K562 (cell line): ENCODE data around the gene RGS14. TPM values are rescaled to one million over a fixed set of nuclear protein-coding genes. Genes with fewer than 3 reads are reported as not detected.

Source experiments
- ARID1B ChIP-seq: fragments of 450-650 bp; IDR thresholded peaks from 2 replicates; pipeline ENCODE4 v1.6.1; 2016; ENCODE audit warnings: antibody characterized with exemption, mild to moderate bottlenecking, inconsistent platforms
- BCOR ChIP-seq: fragments of 450-650 bp; IDR thresholded peaks from 2 replicates; pipeline ENCODE4 v1.6.1; 2016
- CBX2 ChIP-seq: fragments of 200-600 bp; sonication (generic); IDR thresholded peaks from one replicate; pipeline ENCODE4 v1.6.1; 2012; ENCODE audit warnings: mild to moderate bottlenecking, low read length, inconsistent platforms; ENCODE audit not compliant: insufficient read depth, poor library complexity, severe bottlenecking
- CCNT2 ChIP-seq: IDR thresholded peaks from 2 replicates; pipeline ENCODE4 v1.6.1; 2011; ENCODE audit warnings: borderline replicate concordance, low read depth, mild to moderate bottlenecking, moderate library complexity, mixed read lengths, low read length; ENCODE audit not compliant: insufficient read length; ENCODE audit errors: extremely low read depth
- CEBPG ChIP-seq, 3 experiments: fragments of 200-800 bp in 1 of 3; sonication (Bioruptor generic) in 1 of 3; sonication (generic) in 1 of 3; formaldehyde crosslinking in 1 of 3; IDR thresholded peaks in 2 of 3; conservative IDR thresholded peaks in 1 of 3; 2 replicates each; pipeline versions ENCODE4 v1.6.1 to v1.8.0; 2016 to 2022; ENCODE audit warnings: missing compliant biosample characterization in 2 of 3, missing genetic modification characterization in 2 of 3, mild to moderate bottlenecking in 1 of 3, missing genetic modification reagents in 1 of 3
- CHD4 ChIP-seq: fragments of 200-600 bp; sonication (generic); IDR thresholded peaks from 3 replicates; pipeline ENCODE4 v1.6.1; 2012; ENCODE audit warnings: low read depth, mild to moderate bottlenecking, mixed read lengths, low read length, inconsistent platforms; ENCODE audit not compliant: insufficient read depth, insufficient replicate concordance, poor library complexity, severe bottlenecking
- DPF2 ChIP-seq: fragments of 450-650 bp; IDR thresholded peaks from 2 replicates; pipeline ENCODE4 v1.6.1; 2016
- E2F1 ChIP-seq: sonication (generic); formaldehyde crosslinking; IDR thresholded peaks from 2 replicates; pipeline ENCODE4 v1.8.1; 2023; ENCODE audit warnings: mild to moderate bottlenecking, missing genetic modification reagents, moderate library complexity
- HCFC1 ChIP-seq: IDR thresholded peaks from 2 replicates; pipeline ENCODE4 v1.6.1; 2012; ENCODE audit warnings: low read depth, low read length, improper control_type of control experiment
- HMGN3 ChIP-seq: IDR thresholded peaks from 2 replicates; pipeline ENCODE4 v1.6.1; 2011; ENCODE audit warnings: borderline replicate concordance, low read depth, mild to moderate bottlenecking, mixed read lengths, low read length; ENCODE audit not compliant: insufficient read length; ENCODE audit errors: extremely low read depth
- LEF1 ChIP-seq: fragments of 450-650 bp; IDR thresholded peaks from 2 replicates; pipeline ENCODE4 v1.6.1; 2016; ENCODE audit warnings: mild to moderate bottlenecking
- MAFK ChIP-seq: IDR thresholded peaks from 2 replicates; pipeline ENCODE4 v1.6.1; 2011; ENCODE audit warnings: low read length, improper control_type of control experiment
- MAZ ChIP-seq, 2 experiments: fragments of 450-650 bp in 1 of 2; sonication (generic) in 1 of 2; formaldehyde crosslinking; IDR thresholded peaks in 1 of 2; conservative IDR thresholded peaks in 1 of 2; 2 replicates each; pipeline versions ENCODE4 v1.4.0 to v1.5.0; 2020; ENCODE audit warnings: mild to moderate bottlenecking in 1 of 2, missing genetic modification reagents in 1 of 2
- NCOA1 ChIP-seq: fragments of 450-650 bp; IDR thresholded peaks from 2 replicates; pipeline ENCODE4 v1.6.1; 2016; ENCODE audit warnings: low read depth
- NFRKB ChIP-seq: fragments of 450-650 bp; IDR thresholded peaks from 2 replicates; pipeline ENCODE4 v1.6.1; 2016; ENCODE audit warnings: low read depth
- NFXL1 ChIP-seq: fragments of 450-650 bp; formaldehyde crosslinking; IDR thresholded peaks from 2 replicates; pipeline ENCODE4 v1.4.0; 2021; ENCODE audit warnings: mild to moderate bottlenecking
- POLR2B ChIP-seq: fragments of 450-650 bp; IDR thresholded peaks from 2 replicates; pipeline ENCODE4 v1.6.1; 2018; ENCODE audit warnings: low read depth; ENCODE audit not compliant: partially characterized antibody
- RBBP5 ChIP-seq: fragments of 200-600 bp; sonication (generic); IDR thresholded peaks from 2 replicates; pipeline ENCODE4 v1.6.1; 2012; ENCODE audit warnings: borderline replicate concordance, mild to moderate bottlenecking, low read length, control low read depth, inconsistent platforms; ENCODE audit not compliant: insufficient read depth, poor library complexity, severe bottlenecking
- RBM22 ChIP-seq: fragments of 200-400 bp; formaldehyde crosslinking; IDR thresholded peaks from 2 replicates; pipeline ENCODE4 v1.6.1; 2018; ENCODE audit warnings: low read length, low read depth; ENCODE audit not compliant: poor library complexity, severe bottlenecking
- TAF15 ChIP-seq: fragments of 200-400 bp; formaldehyde crosslinking; IDR thresholded peaks from 2 replicates; pipeline ENCODE4 v1.6.1; 2017; ENCODE audit warnings: mild to moderate bottlenecking, low read depth, low read length, moderate library complexity
- TCF15 ChIP-seq: fragments of 250-450 bp; sonication (Bioruptor Pico); IDR thresholded peaks from 2 replicates; pipeline ENCODE4 v1.8.0; 2022; ENCODE audit warnings: moderate library complexity, mild to moderate bottlenecking, inconsistent platforms
- TEAD4 ChIP-seq, 2 experiments: sonication (generic) in 1 of 2; formaldehyde crosslinking in 1 of 2; IDR thresholded peaks; 2 replicates each; pipeline versions ENCODE4 v1.6.1 to v1.8.0; 2012 to 2022; ENCODE audit warnings: borderline replicate concordance in 1 of 2, inconsistent platforms in 1 of 2, low read length in 1 of 2, mild to moderate bottlenecking in 1 of 2, missing genetic modification reagents in 1 of 2
- ZBTB8A ChIP-seq: fragments of 450-650 bp; IDR thresholded peaks from 2 replicates; pipeline ENCODE4 v1.6.1; 2018; ENCODE audit warnings: mild to moderate bottlenecking, moderate library complexity; ENCODE audit not compliant: partially characterized antibody
- ZNF277 ChIP-seq: fragments of 250-450 bp; sonication (Bioruptor Pico); IDR thresholded peaks from 2 replicates; pipeline ENCODE4 v1.8.0; 2022; ENCODE audit warnings: inconsistent platforms, mild to moderate bottlenecking, moderate library complexity, borderline replicate concordance
- polyA plus RNA-seq, 8 experiments: library from polyadenylated mRNA; depleted of rRNA in 4 of 8; stranded (reverse) in 5 of 8; unstranded in 3 of 8; fragments of >200 nt; fragmentation: Nextera tagmentation in 2 of 8; fragmentation: Illumina TruSeq in 1 of 8; extraction: Ambion mirVana in 2 of 8; extraction: Trizol in 1 of 8; gene quantifications; 2 replicates each; pipeline versions ENCODE4 v1.2.1 to v1.2.3, GENCODE V29; 2011 to 2014; ENCODE audit warnings: inconsistent platforms in 1 of 8, missing spikeins in 1 of 8
- total RNA-seq, 7 experiments: library from RNA; depleted of rRNA in 6 of 7; stranded (reverse); fragments of >200 nt in 6 of 7; fragmentation: Illumina TruSeq in 2 of 7; extraction: Trizol in 2 of 7; gene quantifications; 2 replicates each; pipeline versions ENCODE4 v1.2.1 to v1.2.3, GENCODE V29; 2011 to 2021; ENCODE audit warnings: low replicate concordance in 1 of 7

The RGS14 gene
- total and polyA plus RNA-seq, 9 of the 15 experiments (the other 6 are each of a cell fraction or from before 2014, with no cell fraction given) = 0.28 to 75.9 (median 34.5) TPM

- TF ChIP-seq ZBTB8A (no peak), POLR2B (peak; percentile 65), CEBPG (CRISPR knock-in tag; IDR thresholded peaks at IDR 0.05) (no peak), CEBPG (tag; conservative IDR thresholded peaks at IDR 0.05 in 1 of 2, IDR thresholded peaks at IDR 0.05 in 1 of 2) (no peak), MAFK (peak; percentile 11; the same call in 1 of the 2 replicates), NFXL1 (CRISPR knock-in tag) (no peak), HMGN3 (peak; percentile 5), HCFC1 (peak; percentile 50), ARID1B (peak; percentile 57; the same call in 1 of the 2 replicates), CCNT2 (peak; percentile 40), CHD4 (no peak), RBBP5 (peak; percentile 34), CBX2 (no peak), TEAD4 (IDR thresholded peaks at IDR 0.05; ENCODE audit: low read length) (no peak), TEAD4 (CRISPR knock-in tag; IDR thresholded peaks at IDR 0.05; ENCODE audit: borderline replicate concordance) (no peak), DPF2 (peak; percentile 77), LEF1 (peak; percentile 89), E2F1 (CRISPR knock-in tag) (no peak), ZNF277 (no peak), NCOA1 (no peak), TAF15 (no peak), NFRKB (peak; percentile 74; the same call in 1 of the 2 replicates), TCF15 (CRISPR knock-in tag) (no peak), BCOR (peak; percentile 59; the same call in 1 of the 2 replicates), MAZ (CRISPR knock-in tag; conservative IDR thresholded peaks at IDR 0.05 in 1 of 2, IDR thresholded peaks at IDR 0.05 in 1 of 2) (peak; percentile 81 to 82; a peak in 3 of 4 replicates), RBM22 (peak; percentile 8)
Measured at GRCh38 chr5:177366528-177367322, 9.0 kb downstream of the RGS14 start (continued).
